Esophagus mucosa (tissue), 1 donor: ENCODE measurements around the gene KNTC1. TPM values are rescaled to one million over a fixed set of nuclear protein-coding genes. Genes with fewer than 3 reads are reported as not detected.
"Not testable (repeated sequence)": the region's sequence is repeated elsewhere in the genome, so short reads cannot be mapped to it uniquely, and the experiment has no call there.

Experiments
- ATAC-seq: fragments of 200-7000 bp; cut with Tn5 transposase; one replicate; pipeline ENCODE4 v1.9.1; 2020
- total RNA-seq: library from RNA; stranded (reverse); gene quantifications from one replicate; pipeline ENCODE4 v1.2.4, GENCODE V29; 2023
- donor health status: DM: yes; HTN: yes; CAD: no.

The KNTC1 gene
- total RNA-seq, result 15.4 TPM

- peak; percentile 99 for ATAC-seq
Measured at GRCh38 chr12:122526683-122527477, at the start of gene KNTC1, which contains the start of gene RSRC2. TSS of gene KNTC1 (plus strand) at chr12:122527249. CDS start at chr12:122530064, 2,815 bp downstream. TSS of gene RSRC2 (minus strand) at chr12:122526936. CDS start at chr12:122526853, 83 bp downstream.

- no peak for ATAC-seq
Measured at GRCh38 chr12:122480753-122481152, 46.3 kb upstream of the KNTC1 start.

- ATAC-seq, result no peak
Measured at GRCh38 chr12:122481861-122482260, 45.2 kb upstream of the KNTC1 start.

GRCh38 chr12:122483969-122484368, 43.1 kb upstream of the KNTC1 start:
- no peak for ATAC-seq

GRCh38 chr12:122484385-122484784, 42.7 kb upstream of the KNTC1 start:
- not testable (repeated sequence) for ATAC-seq

- ATAC-seq, result not testable (repeated sequence)
Measured at GRCh38 chr12:122486360-122486759, 40.7 kb upstream of the KNTC1 start.

GRCh38 chr12:122486805-122487426, 40.1 kb upstream of the KNTC1 start:
- ATAC-seq, result peak; percentile 84

GRCh38 chr12:122487807-122488206, 39.2 kb upstream of the KNTC1 start:
- not testable (repeated sequence) for ATAC-seq

GRCh38 chr12:122489038-122489437, 38.0 kb upstream of the KNTC1 start:
- no peak for ATAC-seq

- no peak for ATAC-seq
Measured at GRCh38 chr12:122491991-122492390, 35.1 kb upstream of the KNTC1 start.

- not testable (repeated sequence) for ATAC-seq
Measured at GRCh38 chr12:122493222-122493621, 33.8 kb upstream of the KNTC1 start.

- ATAC-seq, result no peak
Measured at GRCh38 chr12:122495258-122495657, 31.8 kb upstream of the KNTC1 start.

- peak; percentile 59 for ATAC-seq
Measured at GRCh38 chr12:122499991-122500684, 26.9 kb upstream of the KNTC1 start.

GRCh38 chr12:122500685-122501488, 26.2 kb upstream of the KNTC1 start, which contains the start of gene ZCCHC8:
TSS of gene ZCCHC8 (minus strand) at chr12:122500932. CDS start at chr12:122500840, 92 bp downstream.
- peak; percentile 99 for ATAC-seq

- ATAC-seq, result no peak
Measured at GRCh38 chr12:122501489-122501989, 25.5 kb upstream of the KNTC1 start.

- ATAC-seq, result no peak
Measured at GRCh38 chr12:122503147-122503751, 23.8 kb upstream of the KNTC1 start.

GRCh38 chr12:122503783-122504590, 23.1 kb upstream of the KNTC1 start:
- ATAC-seq, result no peak

- no peak for ATAC-seq
Measured at GRCh38 chr12:122505419-122506051, 21.5 kb upstream of the KNTC1 start.

- ATAC-seq, result no peak
Measured at GRCh38 chr12:122506393-122506938, 20.6 kb upstream of the KNTC1 start.

- ATAC-seq, result no peak
Measured at GRCh38 chr12:122508163-122508562, 18.9 kb upstream of the KNTC1 start.
